Brain microvascular endothelial cell (primary cell): ENCODE data around the gene ADCK1.

Experiments
- DNase-seq: peaks from one replicate; pipeline ENCODE4 v3.0.0-alpha.2; 2020
- H3K27ac ChIP-seq: fragments of 250-450 bp; sonication (Bioruptor Pico); 2 replicates; pipeline ENCODE4 v1.5.1; 2020; ENCODE audit warnings: mild to moderate bottlenecking, moderate library complexity
- H3K27me3 ChIP-seq: fragments of 250-450 bp; sonication (Bioruptor Pico); replicated peaks from 2 replicates; pipeline ENCODE4 v1.5.1; 2020; ENCODE audit warnings: mild to moderate bottlenecking
- H3K36me3 ChIP-seq: fragments of 250-450 bp; sonication (Bioruptor Pico); replicated peaks from 2 replicates; pipeline ENCODE4 v1.5.1; 2020; ENCODE audit warnings: mild to moderate bottlenecking
- H3K4me3 ChIP-seq: 2 replicates; pipeline ENCODE4 v1.5.1; 2011; ENCODE audit warnings: low read depth, mild to moderate bottlenecking, control low read depth, low read length, moderate library complexity
- in situ Hi-C: cut with HindIII; loops from 2 replicates; pipeline ENCODE4 v1.10.0; 2017; ENCODE audit warnings: low sequenced_read_pairs, low pct_ligation_motif_present
- TF ChIP-seq, protein P1 (sequence below): IDR thresholded peaks from 2 replicates; pipeline ENCODE4 v1.5.1; 2011; ENCODE audit warnings: low read depth, mild to moderate bottlenecking, moderate library complexity, low read length, control low read depth, inconsistent platforms; ENCODE audit errors: missing control alignments

The ADCK1 gene

GRCh38 chr14:77890873-77891272 lies 91.0 kb downstream of the ADCK1 start:
- DNase-seq = no peak
- Histone ChIP-seq H3K27ac (no peak overlapping the region), H3K4me3 (no peak overlapping the region), H3K36me3 (no peaks in the 10 kb centered on the region), H3K27me3 (no peaks in the 10 kb centered on the region)
- in situ Hi-C loops = no loop called here
- TF ChIP-seq, protein P1, sequence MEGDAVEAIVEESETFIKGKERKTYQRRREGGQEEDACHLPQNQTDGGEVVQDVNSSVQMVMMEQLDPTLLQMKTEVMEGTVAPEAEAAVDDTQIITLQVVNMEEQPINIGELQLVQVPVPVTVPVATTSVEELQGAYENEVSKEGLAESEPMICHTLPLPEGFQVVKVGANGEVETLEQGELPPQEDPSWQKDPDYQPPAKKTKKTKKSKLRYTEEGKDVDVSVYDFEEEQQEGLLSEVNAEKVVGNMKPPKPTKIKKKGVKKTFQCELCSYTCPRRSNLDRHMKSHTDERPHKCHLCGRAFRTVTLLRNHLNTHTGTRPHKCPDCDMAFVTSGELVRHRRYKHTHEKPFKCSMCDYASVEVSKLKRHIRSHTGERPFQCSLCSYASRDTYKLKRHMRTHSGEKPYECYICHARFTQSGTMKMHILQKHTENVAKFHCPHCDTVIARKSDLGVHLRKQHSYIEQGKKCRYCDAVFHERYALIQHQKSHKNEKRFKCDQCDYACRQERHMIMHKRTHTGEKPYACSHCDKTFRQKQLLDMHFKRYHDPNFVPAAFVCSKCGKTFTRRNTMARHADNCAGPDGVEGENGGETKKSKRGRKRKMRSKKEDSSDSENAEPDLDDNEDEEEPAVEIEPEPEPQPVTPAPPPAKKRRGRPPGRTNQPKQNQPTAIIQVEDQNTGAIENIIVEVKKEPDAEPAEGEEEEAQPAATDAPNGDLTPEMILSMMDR = no peak

DNA sequence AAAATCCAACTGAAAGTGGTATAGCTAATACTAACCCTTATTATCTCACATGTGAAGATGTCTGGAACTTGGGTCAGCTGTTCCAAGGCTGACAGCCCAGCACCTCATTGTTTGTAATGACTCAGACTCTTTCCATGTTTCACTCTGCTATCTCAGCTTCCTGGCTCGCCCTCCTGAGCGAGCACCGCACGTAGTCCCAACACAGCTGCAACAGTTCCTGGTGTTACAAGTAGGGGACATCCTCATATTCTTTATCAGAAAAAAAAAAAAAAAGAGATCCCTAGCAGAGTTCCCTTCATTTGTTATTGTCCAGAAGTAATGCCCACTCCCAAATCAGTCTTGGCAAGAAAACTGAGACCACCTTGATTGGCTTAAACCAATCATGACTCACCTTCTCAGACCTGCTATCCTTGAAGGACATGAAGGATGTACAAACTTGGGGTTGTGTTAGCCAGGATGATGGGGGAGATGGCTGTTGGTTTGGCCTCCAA lies 92.5 kb downstream of the ADCK1 start:
- H3K36me3 ChIP-seq = no peaks in the 10 kb centered on the region
- no peak overlapping the region for H3K4me3 ChIP-seq
- TF ChIP-seq, protein P1 = no peak
- H3K27me3 ChIP-seq = no peaks in the 10 kb centered on the region
- H3K27ac ChIP-seq = no peak overlapping the region
- in situ Hi-C loops = no loop called here
- peak; percentile 55 for DNase-seq

- Histone ChIP-seq H3K27me3 (no peaks in the 10 kb centered on the region), H3K27ac (no peak overlapping the region), H3K36me3 (no peaks in the 10 kb centered on the region), H3K4me3 (no peak overlapping the region)
- DNase-seq = no peak
- in situ Hi-C loops = no loop called here
- TF ChIP-seq, protein P1 = no peak
These were observed 93.1 kb downstream of the ADCK1 start for GRCh38 chr14:77892890-77893484.

DNA sequence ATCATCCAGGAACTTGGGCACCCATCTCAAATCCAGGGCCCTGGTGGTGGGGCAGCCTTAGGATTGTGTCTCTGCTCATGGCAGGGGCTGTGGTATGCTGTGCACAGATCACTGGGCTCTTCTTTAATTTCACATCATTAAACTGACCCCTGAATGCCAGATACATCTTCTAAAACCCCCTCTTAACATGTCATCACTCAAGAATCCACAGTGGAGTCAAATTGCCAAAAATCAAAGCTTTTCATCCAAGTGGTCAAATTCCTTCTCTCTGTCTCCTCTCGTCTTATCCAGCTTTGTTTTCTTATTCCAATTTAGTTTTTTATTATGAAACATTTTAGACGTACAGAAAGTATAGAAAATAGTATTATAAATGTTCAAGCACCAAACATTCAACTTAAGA lies 97.5 kb downstream of the ADCK1 start:
- H3K27me3 ChIP-seq = no peaks in the 10 kb centered on the region
- DNase-seq = no peak
- H3K27ac ChIP-seq = no peak overlapping the region
- H3K36me3 ChIP-seq = no peaks in the 10 kb centered on the region
- in situ Hi-C loops = no loop called here
- no peak overlapping the region for H3K4me3 ChIP-seq
- TF ChIP-seq, protein P1 = no peak

- DNase-seq = no peak
- no peak overlapping the region for H3K4me3 ChIP-seq
- TF ChIP-seq, protein P1 = no peak
- H3K36me3 ChIP-seq = no peaks in the 10 kb centered on the region
- in situ Hi-C loops = no loop called here
- no peak overlapping the region for H3K27ac ChIP-seq
- no peaks in the 10 kb centered on the region for H3K27me3 ChIP-seq
These were observed 102.9 kb downstream of the ADCK1 start for GRCh38 chr14:77902811-77903210.

- TF ChIP-seq, protein P1 = no peak
- H3K4me3 ChIP-seq = no peak overlapping the region
- H3K36me3 ChIP-seq = no peaks in the 10 kb centered on the region
- no peak for DNase-seq
- H3K27me3 ChIP-seq = no peaks in the 10 kb centered on the region
- no peak overlapping the region for H3K27ac ChIP-seq
- in situ Hi-C loops = no loop called here
These were observed 103.3 kb downstream of the ADCK1 start for GRCh38 chr14:77903221-77903620.
